HG03064 (cell line): ENCODE results near the gene PRRX2.
"Not testable (repeated sequence)": the region's sequence is repeated elsewhere in the genome, so short reads cannot be mapped to it uniquely, and the experiment has no call there.

Experiments
- ATAC-seq: cut with Tn5 transposase; IDR thresholded peaks from one replicate; pipeline ENCODE4 v1.9.1; 2021; ENCODE audit warnings: low read depth; ENCODE audit not compliant: unreplicated experiment

The PRRX2 gene

DNA sequence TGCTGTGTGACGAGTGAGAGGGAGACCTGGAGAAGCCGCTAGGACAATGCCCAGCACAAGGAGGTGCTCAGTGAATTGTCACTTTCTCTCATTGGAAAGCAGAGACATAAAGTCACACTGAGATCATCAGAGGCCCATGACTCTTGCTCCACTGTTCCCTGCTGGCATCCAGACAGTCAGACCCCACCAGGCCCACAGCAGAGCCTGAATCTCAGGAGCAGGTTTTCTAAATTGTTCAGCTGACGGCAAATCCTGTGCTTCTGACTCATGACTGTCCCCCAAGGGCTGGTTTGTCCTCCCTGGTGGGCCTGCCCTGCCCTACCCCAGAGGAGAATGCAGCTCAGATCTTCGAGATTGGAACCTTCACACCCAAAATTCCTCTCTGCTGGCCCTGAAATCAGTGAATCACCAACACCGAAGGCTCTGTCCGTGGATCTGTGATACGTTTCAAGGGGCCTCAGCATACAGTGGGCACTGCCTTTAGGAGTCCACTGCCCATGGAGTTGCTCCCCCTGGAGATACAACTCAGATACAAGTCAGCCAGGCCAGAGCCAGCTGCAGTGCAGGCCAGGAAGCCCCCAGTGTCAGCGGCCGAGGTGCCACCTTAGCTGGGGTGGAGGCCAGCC, 84.7 kb downstream of the PRRX2 start:
- no peak for ATAC-seq

DNA sequence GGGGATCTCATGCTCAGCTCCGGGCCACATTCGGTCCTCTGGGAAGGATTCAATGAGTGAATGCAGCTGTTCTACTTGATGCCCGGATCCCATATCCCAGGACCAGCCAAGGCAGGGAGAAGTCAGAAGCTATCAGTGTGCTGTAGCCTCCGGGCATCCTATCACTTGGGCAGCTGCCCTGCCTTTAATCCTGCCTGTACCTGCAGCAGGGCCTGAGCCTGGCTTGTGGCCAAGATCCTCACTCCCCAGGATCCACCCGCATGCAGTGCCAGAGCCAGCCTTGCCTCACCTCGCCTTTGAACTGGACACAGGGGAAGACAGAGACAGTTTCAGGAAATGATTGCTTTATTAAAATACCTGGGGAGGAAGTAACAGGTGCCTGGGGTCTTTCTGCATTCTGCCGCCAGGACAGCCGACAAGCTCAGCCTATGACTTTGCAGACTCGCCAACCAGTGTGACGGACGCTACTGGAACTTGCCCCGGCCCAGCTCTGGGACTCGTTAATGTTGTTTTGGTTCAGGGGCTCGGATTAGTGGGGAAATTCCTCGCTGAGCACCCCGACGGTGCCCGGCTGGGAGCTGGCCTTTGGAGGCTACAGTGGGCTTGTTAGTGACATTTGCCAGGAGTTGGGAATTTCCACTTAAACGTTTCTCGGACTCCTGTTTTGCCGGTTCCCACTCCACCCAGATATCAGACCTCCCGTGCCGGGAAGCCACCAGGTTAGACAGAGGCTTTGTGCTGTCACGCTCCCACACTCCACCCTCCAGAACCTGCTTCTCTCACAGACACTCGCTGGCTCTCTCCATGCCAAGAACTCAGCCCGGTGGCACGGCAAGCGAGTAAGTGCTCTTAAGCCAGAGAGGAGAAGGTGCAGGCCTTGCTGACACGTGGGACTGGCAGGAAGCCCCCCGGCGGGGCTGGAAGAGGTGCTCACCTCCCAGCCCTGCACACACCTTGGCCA, 86.7 kb downstream of the PRRX2 start:
- no peak for ATAC-seq

DNA sequence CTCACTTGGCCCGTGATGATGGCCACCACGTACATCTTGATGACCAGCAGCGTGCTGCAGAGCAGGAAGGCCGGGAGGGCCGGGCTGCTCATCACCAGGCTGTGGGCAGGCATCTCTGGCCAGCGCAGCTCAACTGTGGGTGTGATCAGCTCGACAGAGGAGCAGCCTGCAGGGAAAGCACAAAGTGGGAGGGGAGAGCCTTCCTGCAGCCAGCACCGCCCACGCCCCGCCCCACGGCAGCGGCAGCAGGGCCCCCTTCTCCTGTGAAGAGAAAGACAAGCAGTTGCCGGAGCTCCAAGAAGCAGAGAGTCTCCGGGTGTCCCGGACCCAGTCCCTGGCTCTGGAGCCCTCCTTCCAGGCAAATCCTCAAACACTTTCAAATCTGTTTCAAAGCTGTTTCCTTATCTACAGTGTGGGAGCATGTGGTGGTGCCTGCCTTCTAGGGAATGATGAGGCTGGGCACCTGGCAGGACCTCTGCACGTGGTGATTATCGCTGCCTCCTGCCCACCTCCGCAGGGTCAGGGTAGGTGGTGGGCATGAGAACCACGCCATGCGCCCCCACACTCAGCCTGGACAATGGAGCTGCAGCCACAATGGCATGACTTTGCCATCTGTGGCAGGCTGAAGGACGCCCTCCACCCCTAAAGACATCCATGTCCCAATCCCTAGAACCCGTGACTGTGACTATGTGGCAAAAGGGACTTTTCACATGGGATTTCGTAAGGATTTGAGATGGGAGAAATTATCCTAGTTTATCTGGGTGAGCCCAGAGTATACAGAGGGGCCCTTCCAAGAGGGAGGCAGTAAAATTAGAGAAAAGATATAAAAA, 87.7 kb downstream of the PRRX2 start, which contains the start of gene PTGES:
PTGES (minus strand) TSS at position 143 of the 830 bp plus-strand sequence; CDS start at position 113, 30 bp downstream.
- no peak for ATAC-seq

DNA sequence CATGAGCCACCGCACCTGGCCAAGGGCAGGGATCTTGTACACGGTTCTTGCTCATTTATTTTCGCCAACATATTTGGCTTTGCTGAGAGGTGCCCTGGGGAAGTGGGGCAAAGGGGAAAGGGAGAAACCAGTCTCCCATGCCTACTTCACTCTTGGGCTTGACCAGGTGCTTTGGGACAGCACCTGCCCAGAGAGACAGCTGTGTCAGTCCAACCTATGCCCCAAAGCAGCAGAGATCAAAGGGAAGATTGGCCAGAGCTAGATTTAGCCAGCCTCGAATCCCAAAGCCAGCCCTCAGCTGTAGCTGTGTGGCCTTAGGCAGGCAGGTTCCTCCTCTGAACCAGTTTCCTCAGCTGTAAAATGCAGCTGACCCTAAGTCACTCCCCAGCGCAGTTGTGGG, 89.7 kb downstream of the PRRX2 start:
- no peak for ATAC-seq

DNA sequence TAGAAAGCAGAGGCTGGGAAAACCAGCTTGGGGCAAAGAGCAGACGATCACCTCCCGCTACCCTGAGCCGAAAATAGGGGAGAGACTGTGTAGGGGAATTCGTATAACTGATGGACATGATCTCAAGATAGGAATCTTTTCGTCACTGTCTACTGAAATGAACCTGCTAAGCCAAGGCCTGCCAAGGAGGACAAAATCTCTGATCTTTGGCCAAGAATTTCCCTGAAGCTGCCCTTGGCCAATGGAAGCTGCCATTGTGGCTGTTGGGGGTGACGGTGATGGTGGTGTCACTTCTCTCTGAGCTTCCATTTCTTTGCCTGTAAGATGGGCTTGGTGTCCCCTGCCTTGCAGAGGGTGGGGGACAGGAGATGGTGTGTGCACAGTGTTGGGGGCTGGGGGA, 90.7 kb downstream of the PRRX2 start:
- no peak for ATAC-seq

DNA sequence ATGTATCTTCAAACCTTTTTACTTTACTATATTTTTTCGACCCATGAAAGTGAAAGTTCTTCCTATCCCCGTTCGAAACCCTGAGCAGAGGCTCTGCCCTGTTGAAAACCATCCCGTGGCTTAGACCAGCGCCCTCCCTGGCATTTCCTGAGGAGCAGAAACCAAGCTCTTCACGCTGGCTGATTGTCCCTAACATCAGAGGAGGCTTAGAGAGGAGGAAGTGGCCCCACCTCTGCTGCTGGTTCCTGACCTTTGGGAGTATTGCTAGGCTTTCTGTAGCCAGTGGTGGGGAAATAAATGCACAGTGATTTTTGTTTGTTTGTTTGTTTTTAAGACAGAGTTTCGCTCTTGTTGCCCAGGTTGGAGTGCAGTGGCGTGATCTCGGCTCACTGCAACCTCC, 91.6 kb downstream of the PRRX2 start:
- no peak for ATAC-seq

DNA sequence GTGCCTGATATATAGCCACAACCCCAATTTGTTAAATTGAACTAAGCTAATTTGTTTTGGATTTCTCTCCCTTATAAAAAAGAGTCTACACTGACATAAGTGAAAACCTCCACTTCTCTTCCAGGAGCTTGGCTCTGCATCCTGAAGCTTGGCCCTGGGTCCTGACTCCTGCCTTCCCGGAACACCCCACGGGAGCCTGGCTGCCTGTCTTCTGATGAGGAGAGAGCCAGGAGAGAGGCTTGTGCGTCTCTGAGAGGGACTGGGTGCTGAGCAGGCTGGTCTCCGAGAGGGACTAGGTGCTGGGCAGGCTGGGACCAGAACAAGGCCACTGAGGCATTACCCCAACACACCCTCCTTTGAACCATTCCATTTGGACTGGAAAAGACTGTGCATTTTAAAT, 93.9 kb downstream of the PRRX2 start:
- no peak for ATAC-seq

DNA sequence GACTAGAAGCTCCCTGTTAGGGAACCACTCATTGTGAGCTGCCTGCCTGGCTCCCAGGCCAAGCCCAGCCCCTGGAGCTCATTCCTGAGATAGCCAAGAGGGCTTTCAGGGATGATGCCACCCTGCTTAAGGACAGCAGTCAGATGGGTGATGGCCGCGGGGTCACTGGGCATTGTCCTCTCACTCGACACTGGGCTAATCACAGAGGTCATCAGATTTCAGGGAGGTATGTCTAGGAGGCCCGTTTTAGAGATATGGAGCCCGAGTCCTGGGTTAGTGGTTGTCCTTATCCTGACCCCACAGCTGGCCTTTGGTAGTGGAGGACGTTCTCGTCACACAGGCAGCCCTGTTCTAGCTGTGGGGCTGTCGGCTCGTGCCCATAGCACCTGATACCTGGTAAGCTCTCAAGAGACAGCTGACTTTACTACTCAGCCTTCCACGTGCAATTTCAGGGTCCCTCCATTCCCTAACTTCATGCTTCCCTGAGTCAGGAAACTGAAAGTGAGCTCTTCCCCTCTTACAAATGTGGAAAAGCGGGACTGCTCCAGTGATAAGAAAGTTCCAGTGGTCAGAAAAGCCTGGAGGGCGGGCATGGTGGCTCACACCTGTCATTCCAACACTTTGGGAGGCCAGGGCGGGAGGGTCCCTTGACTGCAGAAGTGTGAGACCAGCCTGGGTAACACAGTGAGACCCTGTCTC, 94.5 kb downstream of the PRRX2 start:
- no peak for ATAC-seq

DNA sequence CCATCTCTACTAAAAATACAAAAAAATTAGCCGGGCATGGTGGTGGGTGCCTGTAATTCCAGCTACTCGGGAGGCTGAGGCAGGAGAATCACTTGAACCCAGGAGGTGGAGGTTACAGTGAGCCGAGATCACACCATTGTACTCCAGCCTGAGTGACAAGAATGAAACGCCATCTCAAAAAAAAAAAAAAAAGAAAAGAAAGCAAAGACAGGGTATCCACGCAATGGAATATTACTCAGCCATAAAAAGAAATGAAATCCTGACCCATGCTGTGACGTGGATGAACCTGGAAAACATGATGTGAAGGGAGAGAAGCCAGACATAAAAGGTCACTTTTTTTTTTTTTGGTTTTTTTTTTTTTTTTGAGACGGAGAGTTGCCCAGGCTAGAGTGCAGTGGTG, 95.3 kb downstream of the PRRX2 start:
- not testable (repeated sequence) for ATAC-seq

DNA sequence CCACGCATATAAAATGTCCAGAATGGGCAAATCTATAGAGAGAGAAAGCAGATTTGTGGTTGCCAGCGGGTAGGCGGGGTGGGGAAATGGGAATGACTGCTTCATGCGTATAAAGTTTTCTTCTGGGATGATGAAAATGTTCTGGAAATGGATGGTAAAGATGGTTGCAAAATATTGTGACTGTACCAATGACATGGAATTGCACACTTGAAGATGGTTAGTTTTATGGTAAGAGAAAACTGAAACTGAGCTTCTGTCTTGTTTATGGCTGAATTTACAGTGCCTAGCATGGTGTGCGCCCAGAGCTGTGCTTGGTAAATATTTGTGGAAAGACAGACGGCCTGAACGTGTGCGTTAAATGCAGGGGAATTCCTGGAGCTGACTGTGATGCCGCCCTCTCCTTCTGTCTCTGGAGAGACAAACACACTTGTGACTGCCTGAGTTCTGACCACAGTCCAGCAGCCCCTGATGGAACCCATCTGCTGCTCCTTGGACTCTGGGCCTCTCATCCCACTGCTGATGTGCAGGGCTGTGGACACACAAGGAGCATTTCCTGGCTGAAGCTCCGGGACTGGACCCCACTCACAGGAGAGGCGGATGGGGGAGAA, 96.0 kb downstream of the PRRX2 start:
- ATAC-seq: no peak

DNA sequence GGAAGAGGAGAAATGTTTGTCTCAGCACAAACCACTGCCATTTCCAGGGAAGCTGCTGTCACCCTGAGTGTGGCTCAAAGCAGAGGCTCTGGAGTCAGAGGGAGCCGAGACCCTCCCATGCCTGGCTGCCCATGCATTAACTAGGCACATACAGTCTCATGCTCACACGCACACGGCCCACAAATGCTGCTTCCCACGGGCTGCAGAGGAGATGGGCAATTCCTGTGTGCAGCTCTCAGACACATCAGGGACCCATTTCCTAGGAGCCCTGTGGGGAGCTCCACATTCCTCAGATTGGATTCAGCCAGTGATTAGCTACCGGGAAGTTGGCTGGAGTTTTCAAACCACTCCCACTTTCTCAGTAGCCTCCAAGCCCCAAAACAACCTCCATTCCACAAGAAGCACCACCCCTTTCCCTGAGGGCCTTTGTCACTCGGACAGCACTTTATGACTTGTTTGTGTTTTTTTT, 96.5 kb downstream of the PRRX2 start:
- no peak for ATAC-seq

DNA sequence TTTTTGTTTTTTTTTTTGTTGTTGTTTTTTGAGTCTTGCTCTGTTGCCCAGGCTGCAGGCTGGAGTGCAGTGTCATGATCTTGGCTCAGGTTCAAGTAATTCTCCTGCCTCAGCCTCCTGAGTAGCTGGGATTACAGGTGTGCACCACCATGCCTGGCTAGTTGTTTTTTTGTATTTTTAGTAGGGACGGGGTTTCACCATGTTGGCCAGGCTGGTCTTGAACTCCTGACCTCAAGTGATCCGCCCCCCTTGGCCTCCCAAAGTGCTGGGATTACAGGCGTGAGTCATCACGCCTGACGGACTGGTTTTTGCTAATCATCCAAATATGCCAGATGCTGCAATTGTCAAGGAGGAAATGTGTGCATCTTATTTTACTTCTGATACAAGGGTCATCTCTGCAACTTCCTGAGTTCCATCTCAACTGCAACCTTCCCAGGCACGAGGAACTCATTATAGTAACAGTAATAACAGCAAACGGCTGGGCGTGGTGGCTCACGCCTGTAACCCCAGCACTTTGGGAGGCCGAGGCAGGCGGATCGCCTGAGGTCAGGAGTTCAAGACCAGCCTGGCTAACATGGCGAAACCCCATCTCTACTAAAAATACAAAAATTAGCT, 97.0 kb downstream of the PRRX2 start:
- ATAC-seq: not testable (repeated sequence)

DNA sequence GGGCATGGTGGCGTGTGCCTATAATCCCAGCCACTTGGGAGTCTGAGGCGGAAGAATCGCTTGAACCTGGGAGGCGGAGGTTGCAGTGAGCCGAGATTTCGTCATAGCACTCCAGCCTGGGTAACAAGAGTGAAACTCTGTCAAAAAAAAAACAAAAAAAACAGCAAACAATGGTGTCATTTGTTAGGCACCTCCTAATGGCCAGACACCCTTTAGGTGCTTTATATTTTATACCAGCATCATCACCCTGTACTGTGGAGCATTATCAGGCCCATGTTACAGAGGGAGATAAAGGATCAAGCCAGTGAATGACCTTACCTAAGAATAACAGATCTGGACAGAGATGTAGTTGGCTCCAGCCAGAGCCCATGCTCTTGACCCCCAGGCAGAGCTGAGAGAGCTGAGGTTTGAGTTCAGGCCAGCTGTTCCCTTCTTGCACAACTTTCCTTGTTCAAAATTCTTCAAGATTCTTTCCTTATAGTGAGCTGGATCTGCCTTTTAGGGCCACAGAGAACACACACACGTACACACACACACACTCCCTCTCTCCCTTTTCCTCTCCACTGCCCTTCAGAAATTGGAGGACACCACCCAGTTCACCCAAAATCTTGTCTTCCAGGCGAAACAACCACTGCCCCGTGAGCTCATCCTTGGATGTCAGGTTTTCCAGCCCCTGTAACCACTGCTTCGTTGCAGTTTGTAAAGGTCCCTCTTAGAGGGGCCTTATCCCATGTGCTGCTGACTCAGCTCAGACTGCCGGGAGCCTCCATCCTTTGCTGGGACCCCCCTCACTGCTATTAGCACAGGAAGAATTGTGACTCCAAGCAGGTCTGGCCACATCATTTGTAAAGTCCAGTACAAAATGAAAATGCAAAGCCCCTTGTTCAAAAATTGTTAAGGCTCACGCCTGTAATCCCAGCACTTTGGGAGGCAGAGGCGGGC, 97.8 kb downstream of the PRRX2 start:
- no peak for ATAC-seq

DNA sequence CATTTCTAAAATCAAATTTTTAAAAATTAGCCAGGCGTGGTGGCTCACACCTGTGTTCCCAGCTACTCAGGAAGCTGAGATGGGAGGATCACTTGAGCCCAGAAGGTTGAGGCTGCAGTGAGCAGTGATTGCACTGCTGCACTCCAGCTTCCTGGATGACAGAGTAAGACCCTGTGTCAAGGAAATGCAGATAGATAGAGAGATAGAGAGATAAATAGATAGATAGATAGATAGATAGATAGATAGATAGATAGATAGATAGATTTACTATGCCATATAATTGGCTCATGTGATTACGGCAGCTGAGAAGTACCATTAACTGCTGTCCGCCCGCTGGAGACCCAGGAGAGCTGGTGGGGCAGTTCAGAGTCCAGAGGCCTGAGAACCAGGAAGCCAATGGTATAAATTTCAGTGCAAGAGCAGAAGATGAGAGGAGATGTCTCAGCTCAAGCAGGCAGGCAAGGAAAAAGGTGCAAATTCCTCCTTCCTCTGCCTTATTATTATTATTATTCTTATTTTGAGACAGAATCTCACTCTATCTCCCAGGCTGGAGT, 100.4 kb downstream of the PRRX2 start:
- no peak for ATAC-seq

DNA sequence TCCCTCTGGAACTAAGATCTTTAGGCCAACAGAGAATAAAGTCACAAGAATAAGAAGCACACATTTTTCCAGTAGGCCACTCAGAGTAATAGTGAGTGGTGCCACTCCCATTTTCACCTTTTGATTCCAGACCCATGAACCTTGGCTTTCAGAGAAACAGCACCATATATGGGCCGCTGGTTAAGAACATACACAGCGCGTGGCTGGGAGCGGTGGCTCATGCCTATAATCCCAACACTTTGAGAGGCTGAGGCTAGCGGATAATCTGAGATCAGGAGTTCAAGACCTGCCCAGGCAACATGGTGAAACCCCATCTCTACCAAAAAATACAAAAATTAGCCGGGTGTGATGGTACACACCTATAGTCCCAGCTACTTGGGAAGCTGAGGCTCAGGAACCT, 103.0 kb downstream of the PRRX2 start:
- no peak for ATAC-seq

DNA sequence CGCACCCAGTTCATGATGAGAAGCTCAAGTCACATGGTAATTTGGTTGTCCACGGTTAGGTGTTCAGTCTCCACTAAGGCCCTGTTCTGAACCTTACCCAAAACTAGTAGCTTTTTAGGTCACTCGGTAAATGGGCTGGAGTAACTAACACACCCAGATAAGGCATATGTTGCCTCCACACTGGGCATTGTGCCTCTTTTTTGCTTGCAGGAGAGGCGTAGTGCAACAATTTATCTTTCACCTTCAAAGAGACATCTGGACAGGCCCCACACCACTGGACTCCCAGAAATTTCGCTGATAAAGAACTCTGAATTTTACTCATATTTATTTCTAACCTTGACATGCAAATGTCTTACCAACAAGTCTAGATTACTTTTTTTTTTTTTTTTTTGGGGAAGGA, 104.2 kb downstream of the PRRX2 start:
- ATAC-seq: no peak

DNA sequence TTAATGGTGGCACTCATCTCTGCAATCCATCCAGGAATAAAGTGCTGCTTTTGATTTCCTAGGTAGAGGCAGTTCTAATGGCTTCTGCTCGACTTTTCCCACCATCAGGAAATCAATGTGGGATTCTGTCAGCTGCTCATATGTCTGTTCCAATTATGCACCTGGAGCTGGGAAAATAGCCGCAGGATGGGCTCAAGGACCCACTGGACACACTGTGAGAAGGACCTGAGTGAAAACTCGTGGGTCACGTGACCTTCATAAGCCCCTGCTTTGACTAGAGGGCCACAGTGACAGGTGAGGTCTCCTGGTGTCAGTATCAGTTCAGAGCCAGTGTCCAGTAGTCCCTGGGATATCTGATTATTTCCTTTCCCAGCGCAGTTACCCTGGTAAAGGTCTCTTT, 105.3 kb downstream of the PRRX2 start:
- ATAC-seq: no peak
